Measurements from ENCODE around the gene NBEA.

The NBEA gene

DNA sequence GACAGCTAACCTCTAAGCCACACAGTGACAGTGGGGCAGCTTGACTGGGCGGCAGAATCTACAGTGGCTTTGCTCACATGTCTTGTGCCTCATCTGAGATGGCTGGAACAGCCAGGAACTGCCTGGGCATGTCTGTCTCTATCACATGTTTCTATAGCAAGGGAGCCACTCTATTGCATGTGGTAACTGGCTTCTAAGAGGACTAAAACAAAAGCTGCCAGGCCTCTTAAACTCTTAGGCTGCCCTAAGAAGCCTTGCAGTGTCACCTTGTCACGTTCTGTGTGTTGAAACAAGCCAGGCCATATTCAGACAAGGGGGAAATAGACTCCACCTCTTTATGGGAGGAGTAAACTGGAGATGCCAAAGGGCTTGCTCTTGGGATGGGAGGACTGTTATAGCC lies 657.3 kb downstream of the NBEA start:
- DNase-seq = peak; percentile 37
- no peaks in the 10 kb centered on the region for H3K36me3 ChIP-seq (ENCODE audit: control insufficient read depth in 1 of 2, insufficient read depth in 2 of 2, low read depth in 1 of 2, low read length in 2 of 2)
- no peak overlapping the region for H3K27ac ChIP-seq (ENCODE audit: low read length, poor library complexity, severe bottlenecking)
- no peak overlapping the region for H2BK120ac ChIP-seq (ENCODE audit: low read depth, low read length)
- H2BK12ac ChIP-seq (ENCODE audit: low read length in 2 of 2) = peak overlapping the region in 1 of 2 experiments; percentile 80
- H3K4me3 ChIP-seq (ENCODE audit: insufficient read depth in 1 of 2, low read depth in 1 of 2, low read length in 2 of 2) = peak overlapping the region in 1 of 2 experiments; percentile 35
- H4K8ac ChIP-seq (ENCODE audit: low read length) = no peak overlapping the region
- H3K9ac ChIP-seq (ENCODE audit: low read length) = peak overlapping the region; percentile 9
- H2BK15ac ChIP-seq (ENCODE audit: low read depth, poor library complexity, severe bottlenecking) = no peak overlapping the region
- peak overlapping the region; percentile 52 to 71 for H3K18ac ChIP-seq (ENCODE audit: low read depth in 1 of 2, low read length in 2 of 2)
- no peaks in the 10 kb centered on the region for H3K79me1 ChIP-seq (replicated peaks; ENCODE audit: low read length, poor library complexity, severe bottlenecking)
- no peak overlapping the region for H2AK5ac ChIP-seq (ENCODE audit: low read length, severe bottlenecking)
- H3K4me2 ChIP-seq (ENCODE audit: low read length, poor library complexity, severe bottlenecking) = no peak overlapping the region
- no peak overlapping the region for H2AFZ ChIP-seq (ENCODE audit: low read depth, low read length)
- no peak overlapping the region for H2BK5ac ChIP-seq (ENCODE audit: low read depth, low read length, poor library complexity, severe bottlenecking)
- no peaks in the 10 kb centered on the region for H3K4me1 ChIP-seq (ENCODE audit: control insufficient read depth, insufficient read depth, low read depth, low read length)
- no peak overlapping the region for H4K91ac ChIP-seq (ENCODE audit: low read length)
- H3K9me3 ChIP-seq (ENCODE audit: control insufficient read depth, low read length) = no peaks in the 10 kb centered on the region
- no peak overlapping the region for H3K23ac ChIP-seq (ENCODE audit: low read length in 2 of 2)
- H3K27me3 ChIP-seq (ENCODE audit: control insufficient read depth in 1 of 2, insufficient read depth in 1 of 2, low read length in 2 of 2) = no peaks in the 10 kb centered on the region
- H3K14ac ChIP-seq (ENCODE audit: low read length in 2 of 2) = no peak overlapping the region
- WGBS = 51% methylated on average over 2 of the region's 2 CpGs
- H3K4ac ChIP-seq (ENCODE audit: low read depth in 1 of 2, low read length in 2 of 2) = no peak overlapping the region

GRCh38 chr13:35600137-35600536 lies 658.1 kb downstream of the NBEA start:
- H3K27me3 ChIP-seq (ENCODE audit: control insufficient read depth in 1 of 2, insufficient read depth in 1 of 2, low read length in 2 of 2) = no peaks in the 10 kb centered on the region
- 80% methylated on average over 3 of the region's 3 CpGs for WGBS
- H2BK15ac ChIP-seq (ENCODE audit: low read depth, poor library complexity, severe bottlenecking) = no peak overlapping the region
- no peak overlapping the region for H2AFZ ChIP-seq (ENCODE audit: low read depth, low read length)
- H3K18ac ChIP-seq (ENCODE audit: low read depth in 1 of 2, low read length in 2 of 2) = no peak overlapping the region
- H2BK5ac ChIP-seq (ENCODE audit: low read depth, low read length, poor library complexity, severe bottlenecking) = no peak overlapping the region
- H3K36me3 ChIP-seq (ENCODE audit: control insufficient read depth in 1 of 2, insufficient read depth in 2 of 2, low read depth in 1 of 2, low read length in 2 of 2) = no peaks in the 10 kb centered on the region
- H4K8ac ChIP-seq (ENCODE audit: low read length) = no peak overlapping the region
- H3K23ac ChIP-seq (ENCODE audit: low read length in 2 of 2) = no peak overlapping the region
- no peak overlapping the region for H2AK5ac ChIP-seq (ENCODE audit: low read length, severe bottlenecking)
- H3K9me3 ChIP-seq (ENCODE audit: control insufficient read depth, low read length) = no peaks in the 10 kb centered on the region
- H2BK120ac ChIP-seq (ENCODE audit: low read depth, low read length) = no peak overlapping the region
- H3K79me1 ChIP-seq (replicated peaks; ENCODE audit: low read length, poor library complexity, severe bottlenecking) = peaks cover 2% of the 10 kb centered on the region
- H3K27ac ChIP-seq (ENCODE audit: low read length, poor library complexity, severe bottlenecking) = no peak overlapping the region
- H3K4me2 ChIP-seq (ENCODE audit: low read length, poor library complexity, severe bottlenecking) = no peak overlapping the region
- DNase-seq = no peak
- H3K4ac ChIP-seq (ENCODE audit: low read depth in 1 of 2, low read length in 2 of 2) = peak overlapping the region in 1 of 2 experiments; percentile 64
- no peak overlapping the region for H3K9ac ChIP-seq (ENCODE audit: low read length)
- H4K91ac ChIP-seq (ENCODE audit: low read length) = no peak overlapping the region
- no peak overlapping the region for H3K4me3 ChIP-seq (ENCODE audit: insufficient read depth in 1 of 2, low read depth in 1 of 2, low read length in 2 of 2)
- H2BK12ac ChIP-seq (ENCODE audit: low read length in 2 of 2) = no peak overlapping the region
- H3K14ac ChIP-seq (ENCODE audit: low read length in 2 of 2) = no peak overlapping the region
- no peaks in the 10 kb centered on the region for H3K4me1 ChIP-seq (ENCODE audit: control insufficient read depth, insufficient read depth, low read depth, low read length)

GRCh38 chr13:35603593-35604285 lies 661.7 kb downstream of the NBEA start:
- Histone ChIP-seq H3K79me1 (replicated peaks; ENCODE audit: low read length, poor library complexity, severe bottlenecking) (peaks cover 2% of the 10 kb centered on the region), H2BK15ac (ENCODE audit: low read depth, poor library complexity, severe bottlenecking) (no peak overlapping the region), H3K4ac (ENCODE audit: low read depth in 1 of 2, low read length in 2 of 2) (no peak overlapping the region), H2BK5ac (ENCODE audit: low read depth, low read length, poor library complexity, severe bottlenecking) (no peak overlapping the region), H2BK120ac (ENCODE audit: low read depth, low read length) (no peak overlapping the region), H3K36me3 (ENCODE audit: control insufficient read depth in 1 of 2, insufficient read depth in 2 of 2, low read depth in 1 of 2, low read length in 2 of 2) (no peaks in the 10 kb centered on the region), H3K27ac (ENCODE audit: low read length, poor library complexity, severe bottlenecking) (no peak overlapping the region), H2AK5ac (ENCODE audit: low read length, severe bottlenecking) (no peak overlapping the region), H3K4me1 (ENCODE audit: control insufficient read depth, insufficient read depth, low read depth, low read length) (no peaks in the 10 kb centered on the region), H3K4me2 (ENCODE audit: low read length, poor library complexity, severe bottlenecking) (no peak overlapping the region), H3K23ac (ENCODE audit: low read length in 2 of 2) (no peak overlapping the region), H3K18ac (ENCODE audit: low read depth in 1 of 2, low read length in 2 of 2) (no peak overlapping the region), H3K14ac (ENCODE audit: low read length in 2 of 2) (no peak overlapping the region), H3K27me3 (ENCODE audit: control insufficient read depth in 1 of 2, insufficient read depth in 1 of 2, low read length in 2 of 2) (no peaks in the 10 kb centered on the region), H3K9me3 (ENCODE audit: control insufficient read depth, low read length) (no peaks in the 10 kb centered on the region), H3K4me3 (ENCODE audit: insufficient read depth in 1 of 2, low read depth in 1 of 2, low read length in 2 of 2) (no peak overlapping the region), H2AFZ (ENCODE audit: low read depth, low read length) (no peak overlapping the region), H2BK12ac (ENCODE audit: low read length in 2 of 2) (no peak overlapping the region), H3K9ac (ENCODE audit: low read length) (no peak overlapping the region), H4K91ac (ENCODE audit: low read length) (no peak overlapping the region), H4K8ac (ENCODE audit: low read length) (no peak overlapping the region)
- no peak for DNase-seq
- 100% methylated on average over 2 of the region's 9 CpGs for WGBS

DNA sequence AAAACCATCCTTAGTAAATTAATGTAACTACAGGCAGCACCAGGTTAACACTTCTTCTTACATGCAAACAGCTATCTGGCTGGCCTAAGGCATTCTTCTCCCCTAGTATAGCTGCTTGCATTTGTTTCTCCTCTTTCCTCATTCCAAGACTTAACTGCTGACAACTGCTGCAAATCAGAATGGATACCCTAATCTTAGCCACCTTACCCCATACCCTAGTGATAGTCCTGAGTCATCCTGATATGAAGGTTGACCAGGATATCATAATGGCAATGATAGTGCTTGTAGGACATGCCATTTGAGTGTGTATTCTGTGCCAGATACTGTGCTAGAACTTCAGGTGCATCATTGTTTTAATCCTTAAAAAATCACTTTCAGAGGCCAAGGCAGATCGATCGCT lies 672.6 kb downstream of the NBEA start:
- no peak overlapping the region for H2AFZ ChIP-seq (ENCODE audit: low read depth, low read length)
- H3K36me3 ChIP-seq (ENCODE audit: control insufficient read depth in 1 of 2, insufficient read depth in 2 of 2, low read depth in 1 of 2, low read length in 2 of 2) = no peaks in the 10 kb centered on the region
- H3K4me3 ChIP-seq (ENCODE audit: insufficient read depth in 1 of 2, low read depth in 1 of 2, low read length in 2 of 2) = no peak overlapping the region
- WGBS = 100% methylated on average over 1 of the region's 2 CpGs
- no peak overlapping the region for H3K9ac ChIP-seq (ENCODE audit: low read length)
- no peak overlapping the region for H3K18ac ChIP-seq (ENCODE audit: low read depth in 1 of 2, low read length in 2 of 2)
- no peak for DNase-seq
- H2BK15ac ChIP-seq (ENCODE audit: low read depth, poor library complexity, severe bottlenecking) = no peak overlapping the region
- H3K27me3 ChIP-seq (ENCODE audit: control insufficient read depth in 1 of 2, insufficient read depth in 1 of 2, low read length in 2 of 2) = no peaks in the 10 kb centered on the region
- no peaks in the 10 kb centered on the region for H3K4me1 ChIP-seq (ENCODE audit: control insufficient read depth, insufficient read depth, low read depth, low read length)
- H2BK12ac ChIP-seq (ENCODE audit: low read length in 2 of 2) = no peak overlapping the region
- H3K14ac ChIP-seq (ENCODE audit: low read length in 2 of 2) = no peak overlapping the region
- H3K23ac ChIP-seq (ENCODE audit: low read length in 2 of 2) = no peak overlapping the region
- no peaks in the 10 kb centered on the region for H3K79me1 ChIP-seq (replicated peaks; ENCODE audit: low read length, poor library complexity, severe bottlenecking)
- no peaks in the 10 kb centered on the region for H3K9me3 ChIP-seq (ENCODE audit: control insufficient read depth, low read length)
- H2BK5ac ChIP-seq (ENCODE audit: low read depth, low read length, poor library complexity, severe bottlenecking) = no peak overlapping the region
- no peak overlapping the region for H3K4me2 ChIP-seq (ENCODE audit: low read length, poor library complexity, severe bottlenecking)
- H2AK5ac ChIP-seq (ENCODE audit: low read length, severe bottlenecking) = no peak overlapping the region
- H4K8ac ChIP-seq (ENCODE audit: low read length) = no peak overlapping the region
- no peak overlapping the region for H4K91ac ChIP-seq (ENCODE audit: low read length)
- H2BK120ac ChIP-seq (ENCODE audit: low read depth, low read length) = no peak overlapping the region
- no peak overlapping the region for H3K4ac ChIP-seq (ENCODE audit: low read depth in 1 of 2, low read length in 2 of 2)
- no peak overlapping the region for H3K27ac ChIP-seq (ENCODE audit: low read length, poor library complexity, severe bottlenecking)

Data from mesenchymal stem cell (in vitro differentiated cells and primary cell).